DND-41 (cell line): ENCODE measurements around the gene FAM83G.
"Not testable (repeated sequence)": the region's sequence is repeated elsewhere in the genome, so short reads cannot be mapped to it uniquely, and the experiment has no call there.

Source experiments
- ATAC-seq: fragments of 200-7000 bp; cut with Tn5 transposase; 3 replicates; pipeline ENCODE4 v1.9.1; 2021; ENCODE audit warnings: low read depth; ENCODE audit not compliant: insufficient read depth
- DNase-seq: peaks from one replicate; pipeline ENCODE4 v3.0.0-alpha.2; 2020
- H2AFZ ChIP-seq: 2 replicates; pipeline ENCODE4 v1.6.0; 2012; ENCODE audit warnings: low read depth, low read length
- H3K27ac ChIP-seq: 2 replicates; pipeline ENCODE4 v1.5.1; 2012; ENCODE audit warnings: low read length, inconsistent platforms
- H3K27me3 ChIP-seq: fragments of 200-600 bp; sonication (generic); 2 replicates; pipeline ENCODE4 v1.6.0; 2012; ENCODE audit warnings: low read length, mild to moderate bottlenecking, inconsistent platforms; ENCODE audit not compliant: insufficient read depth, poor library complexity
- H3K36me3 ChIP-seq: 2 replicates; pipeline ENCODE4 v1.5.1; 2012; ENCODE audit warnings: low read length, inconsistent platforms; ENCODE audit not compliant: insufficient read depth
- H3K4me1 ChIP-seq: 2 replicates; pipeline ENCODE4 v1.5.1; 2012; ENCODE audit warnings: mild to moderate bottlenecking, low read length; ENCODE audit not compliant: insufficient read depth
- H3K4me2 ChIP-seq: 2 replicates; pipeline ENCODE4 v1.6.0; 2012; ENCODE audit warnings: mild to moderate bottlenecking, moderate library complexity, low read length, inconsistent platforms; ENCODE audit not compliant: insufficient read depth
- H3K4me3 ChIP-seq, 2 experiments: fragments of 200-600 bp in 1 of 2; shearing (Covaris generic) in 1 of 2; 2 replicates each; pipeline ENCODE4 v1.5.1; 2012 to 2016; ENCODE audit warnings: inconsistent platforms in 2 of 2, low read length in 2 of 2, mild to moderate bottlenecking in 2 of 2, low read depth in 1 of 2, moderate library complexity in 1 of 2
- H3K79me2 ChIP-seq: 2 replicates; pipeline ENCODE4 v1.6.0; 2012; ENCODE audit warnings: low read length, inconsistent platforms; ENCODE audit not compliant: insufficient read depth
- H3K9ac ChIP-seq: 2 replicates; pipeline ENCODE4 v1.6.0; 2012; ENCODE audit warnings: low read depth, mild to moderate bottlenecking, inconsistent platforms, low read length, moderate library complexity
- H3K9me3 ChIP-seq: 2 replicates; pipeline ENCODE4 v1.5.1; 2012; ENCODE audit warnings: low read length, moderate library complexity, mild to moderate bottlenecking, inconsistent platforms; ENCODE audit not compliant: insufficient read depth, severe bottlenecking
- H4K20me1 ChIP-seq: 2 replicates; pipeline ENCODE4 v1.6.0; 2012; ENCODE audit warnings: low read length; ENCODE audit not compliant: insufficient read depth
- CTCF ChIP-seq: IDR thresholded peaks from 2 replicates; pipeline ENCODE4 v1.5.1; 2012; ENCODE audit warnings: borderline replicate concordance, low read length, moderate library complexity, mild to moderate bottlenecking; ENCODE audit not compliant: poor library complexity, severe bottlenecking; ENCODE audit errors: extremely low read depth
- EZH2 ChIP-seq: IDR thresholded peaks from 3 replicates; pipeline ENCODE4 v1.6.1; 2012; ENCODE audit warnings: borderline replicate concordance, low read depth, mild to moderate bottlenecking, moderate library complexity, low read length, inconsistent platforms; ENCODE audit not compliant: severe bottlenecking

Gene FAM83G

GRCh38 chr17:19031729-19032128, 27.2 kb upstream of the FAM83G start:
- peak; percentile 39 for DNase-seq
- not testable (repeated sequence) for H3K9me3 ChIP-seq, H3K9ac ChIP-seq, H3K27ac ChIP-seq, H3K27me3 ChIP-seq, H4K20me1 ChIP-seq, H3K79me2 ChIP-seq, H2AFZ ChIP-seq, H3K4me3 ChIP-seq, H3K4me1 ChIP-seq, H3K36me3 ChIP-seq, H3K4me2 ChIP-seq
- ATAC-seq: peak; percentile 74
- peak; percentile 26 for TF ChIP-seq CTCF

- not testable (repeated sequence) for H3K79me2 ChIP-seq, H3K27ac ChIP-seq, DNase-seq, H3K27me3 ChIP-seq, H3K4me1 ChIP-seq, H3K9ac ChIP-seq, H3K36me3 ChIP-seq, H3K4me3 ChIP-seq, H4K20me1 ChIP-seq, H2AFZ ChIP-seq, H3K9me3 ChIP-seq, H3K4me2 ChIP-seq, ATAC-seq
Observed at GRCh38 chr17:19030771-19031449, 26.3 kb upstream of the FAM83G start.

GRCh38 chr17:19029740-19030139, 25.2 kb upstream of the FAM83G start:
- not testable (repeated sequence) for H3K27me3 ChIP-seq, H3K79me2 ChIP-seq, H3K4me2 ChIP-seq, H2AFZ ChIP-seq, H3K4me1 ChIP-seq, H3K27ac ChIP-seq, H3K9me3 ChIP-seq, ATAC-seq, H4K20me1 ChIP-seq, H3K36me3 ChIP-seq, DNase-seq, H3K4me3 ChIP-seq, H3K9ac ChIP-seq

- not testable (repeated sequence) for H3K9ac ChIP-seq, H3K79me2 ChIP-seq, H3K27me3 ChIP-seq, H3K36me3 ChIP-seq, H3K4me3 ChIP-seq, H3K4me1 ChIP-seq, H3K4me2 ChIP-seq, ATAC-seq, H3K9me3 ChIP-seq, H4K20me1 ChIP-seq, H3K27ac ChIP-seq, H2AFZ ChIP-seq, DNase-seq
Observed at GRCh38 chr17:19028671-19029070, 24.1 kb upstream of the FAM83G start.

- ATAC-seq (no peak), DNase-seq (no peak)
- H3K4me3 ChIP-seq: no peak overlapping the region
- peaks cover 10% of the 10 kb centered on the region; the same call in 1 of the 2 replicates for H4K20me1 ChIP-seq
- H3K9me3 ChIP-seq: no peaks in the 10 kb centered on the region
- H3K27me3 ChIP-seq: no peaks in the 10 kb centered on the region
- no peaks in the 10 kb centered on the region for H3K79me2 ChIP-seq
- no peaks in the 10 kb centered on the region for H3K4me1 ChIP-seq
- TF ChIP-seq EZH2: no peak
- TF ChIP-seq CTCF: no peak
- no peak overlapping the region for H3K9ac ChIP-seq
- peaks cover 15% of the 10 kb centered on the region for H3K36me3 ChIP-seq
- H3K4me2 ChIP-seq: no peak overlapping the region
- no peak overlapping the region for H3K27ac ChIP-seq
- no peak overlapping the region for H2AFZ ChIP-seq
Observed at GRCh38 chr17:19024101-19025078, 19.8 kb upstream of the FAM83G start.
